HG03342 (cell line): ENCODE data around the gene XPNPEP1.
A peak's percentile ranks its signal among the peaks of the same experiment; 100 is the strongest.

ENCODE experiments used
- ATAC-seq: cut with Tn5 transposase; IDR thresholded peaks from one replicate; pipeline ENCODE4 v1.9.1; 2021; ENCODE audit warnings: mild to moderate bottlenecking, moderate library complexity; ENCODE audit not compliant: unreplicated experiment

XPNPEP1 gene

DNA sequence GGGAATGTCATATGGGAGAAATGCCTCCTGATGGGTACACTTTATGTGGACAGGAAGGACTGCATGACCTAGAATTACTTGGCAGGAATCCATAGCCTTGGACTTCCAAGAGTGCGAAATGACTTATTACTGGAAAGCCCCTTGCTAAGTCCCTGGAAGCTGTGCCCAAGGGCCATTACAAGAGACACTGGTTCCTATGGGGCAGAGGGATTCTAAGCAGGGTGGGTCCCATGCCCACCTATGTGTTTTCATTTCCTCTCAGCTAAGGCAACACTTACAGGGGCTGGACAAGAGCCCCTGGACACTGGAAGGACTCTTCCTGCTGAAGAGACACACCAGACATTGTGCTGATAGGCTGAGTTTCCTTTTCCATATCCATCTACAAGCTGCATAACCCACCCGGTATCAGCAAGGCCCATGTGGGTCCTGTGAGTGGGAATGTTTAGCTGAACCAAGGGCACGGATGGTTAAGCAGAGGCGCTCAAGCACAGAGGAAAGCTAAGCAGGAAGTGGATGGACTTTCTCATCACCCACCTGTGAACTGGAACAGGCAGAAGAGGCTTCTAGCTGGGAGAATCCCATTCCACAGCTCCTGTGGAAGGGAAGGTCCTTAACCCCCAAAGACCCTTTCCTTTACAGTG lies 56.2 kb downstream of the XPNPEP1 start:
- ATAC-seq = no peak

DNA sequence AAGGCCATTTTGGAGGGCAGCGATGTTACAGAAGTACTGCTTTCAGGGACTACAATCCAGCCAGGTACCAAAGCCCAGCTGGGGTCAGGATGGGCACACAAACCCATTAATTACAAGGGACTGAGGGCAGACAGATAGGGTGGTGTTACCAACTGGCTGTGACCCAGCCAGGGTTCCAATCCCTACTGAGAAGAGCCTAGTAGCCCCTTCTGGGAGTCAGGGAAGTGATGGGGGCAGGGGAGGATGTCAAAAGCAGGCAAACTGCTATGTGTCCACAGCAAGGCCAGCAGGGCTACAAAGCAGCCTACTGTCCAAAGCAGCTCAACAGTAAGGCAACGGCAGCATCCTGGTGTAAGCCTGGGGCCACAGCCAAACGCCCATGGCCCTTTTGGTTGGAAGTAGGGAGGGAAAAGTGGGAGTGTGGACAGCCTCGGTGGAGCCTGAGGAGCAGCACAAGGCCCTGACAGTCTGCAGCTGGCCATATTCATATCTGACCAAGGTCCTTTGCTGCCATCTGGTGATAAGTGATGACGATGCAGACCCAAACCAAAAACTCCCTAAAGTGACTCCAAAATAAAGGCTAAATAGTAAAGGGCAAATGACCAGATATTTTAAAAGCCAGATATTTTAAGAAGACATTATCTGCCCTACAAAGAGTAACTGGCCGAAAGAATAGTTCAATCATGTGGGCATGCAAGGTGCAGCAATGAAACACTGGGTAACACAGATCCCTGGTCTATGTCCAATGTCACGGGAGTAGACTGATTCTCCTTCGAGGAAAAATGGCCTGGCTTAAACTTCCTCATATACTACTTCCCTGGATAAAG lies 56.9 kb downstream of the XPNPEP1 start:
- no peak for ATAC-seq

DNA sequence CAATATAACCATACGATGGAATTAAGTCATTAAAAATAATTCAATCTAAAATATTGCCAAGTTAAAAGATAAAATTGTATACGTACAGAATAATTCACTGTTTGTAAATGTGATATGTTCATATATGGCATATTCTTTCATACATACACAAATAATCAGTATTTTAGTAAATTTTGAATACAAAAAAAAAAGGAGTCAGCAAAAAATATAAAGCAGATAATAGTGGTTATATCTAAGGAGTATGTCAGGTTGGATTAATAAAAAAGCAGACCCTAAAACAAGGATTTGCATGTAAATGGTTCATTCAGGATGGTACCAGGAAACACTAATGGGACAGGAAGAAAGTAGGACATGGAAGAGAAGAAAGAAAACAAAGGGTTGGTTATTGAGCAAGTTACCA lies 59.5 kb downstream of the XPNPEP1 start:
- ATAC-seq = no peak

DNA sequence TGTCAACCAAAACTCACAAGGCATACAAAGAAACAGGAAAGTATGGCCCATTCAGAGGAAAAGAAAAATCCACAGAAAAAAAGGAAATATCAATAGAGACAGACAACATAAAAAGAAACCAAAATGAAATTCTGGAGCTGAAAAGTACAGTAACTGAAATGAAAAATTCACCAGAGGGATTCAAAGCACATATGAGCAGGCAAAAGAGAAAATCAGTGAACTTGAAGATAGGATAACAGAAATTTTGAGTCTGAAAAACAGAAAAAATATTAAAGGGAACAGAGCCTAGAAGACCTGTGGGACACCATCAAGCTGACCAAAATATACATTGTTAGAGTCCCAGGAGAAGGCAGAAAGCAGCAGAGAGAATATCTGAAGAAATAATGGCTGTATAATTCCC lies 60.6 kb downstream of the XPNPEP1 start:
- ATAC-seq = no peak

DNA sequence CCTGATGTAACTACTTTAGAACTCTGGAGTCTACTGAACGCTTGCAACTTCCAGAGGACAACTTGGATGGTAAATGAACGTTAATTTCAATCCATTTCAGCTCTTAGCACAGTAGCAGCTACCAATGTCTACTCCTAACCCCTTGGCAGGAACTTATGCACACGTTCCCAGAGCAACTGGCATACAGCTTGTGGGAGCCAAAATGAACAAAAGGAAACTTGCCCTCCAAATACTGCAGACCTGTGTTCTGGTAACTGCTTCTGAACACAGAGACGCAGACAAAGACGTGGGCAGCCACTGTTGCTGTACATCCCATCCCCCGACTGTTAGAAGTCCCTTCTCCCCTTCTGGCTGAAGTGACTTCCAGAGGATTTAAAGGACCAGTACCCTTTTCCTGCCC lies 61.3 kb downstream of the XPNPEP1 start:
- no peak for ATAC-seq

DNA sequence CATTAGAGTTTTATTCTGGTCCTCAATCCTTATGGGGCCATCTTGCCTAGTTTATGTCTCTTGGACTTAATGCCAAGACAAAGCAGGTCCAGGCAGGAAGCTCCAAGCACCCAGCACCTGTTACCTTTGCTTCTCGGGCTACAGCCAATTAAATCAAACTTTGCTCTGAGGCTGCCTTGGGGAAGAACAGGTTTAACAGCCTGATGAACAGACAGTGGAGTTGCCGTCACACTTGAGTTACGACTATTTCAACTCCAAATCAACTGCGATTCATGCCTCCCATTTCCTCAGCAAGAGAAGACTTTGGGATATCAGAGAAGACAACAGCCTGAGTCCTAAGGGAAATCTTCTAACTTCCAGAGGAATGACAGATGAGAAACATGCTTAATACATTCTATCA lies 62.2 kb downstream of the XPNPEP1 start:
- ATAC-seq = no peak

DNA sequence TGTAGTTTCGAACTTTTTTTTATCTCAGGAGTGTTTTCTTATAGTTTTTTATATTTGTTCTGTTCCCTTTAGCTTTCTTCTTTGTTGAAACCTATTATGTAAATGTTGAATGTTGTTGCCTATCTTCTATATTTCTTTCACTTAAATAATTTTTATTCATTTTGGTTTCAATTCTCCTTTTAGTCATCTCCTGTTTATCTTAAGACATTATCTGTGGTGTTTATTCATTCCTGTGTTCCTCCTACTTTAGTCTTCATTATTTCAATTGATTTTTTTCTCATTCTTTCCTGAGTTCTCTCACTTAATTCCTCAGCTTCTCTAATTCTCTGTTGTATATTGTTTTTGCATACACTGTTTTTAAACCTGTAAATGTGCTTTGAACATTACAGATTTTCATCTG lies 64.1 kb downstream of the XPNPEP1 start:
- ATAC-seq = no peak

DNA sequence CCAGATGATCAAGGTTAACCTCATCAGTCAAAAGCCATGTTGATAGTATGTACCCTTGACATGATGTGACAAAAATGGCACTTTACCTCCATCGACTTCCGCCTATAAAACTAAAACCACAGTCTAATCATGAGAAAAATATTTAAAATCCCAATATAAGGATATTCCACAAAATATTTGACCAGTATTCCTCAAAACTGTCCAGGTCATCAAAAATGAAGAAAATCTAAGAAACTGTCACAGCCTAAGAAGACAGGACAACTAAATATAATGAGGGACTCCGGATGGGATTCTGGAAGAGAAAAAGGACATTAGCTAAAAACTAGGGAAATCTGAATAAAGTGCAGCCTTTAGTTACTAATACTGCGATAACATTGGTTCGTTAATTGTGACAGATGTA lies 67.6 kb downstream of the XPNPEP1 start:
- ATAC-seq = no peak

DNA sequence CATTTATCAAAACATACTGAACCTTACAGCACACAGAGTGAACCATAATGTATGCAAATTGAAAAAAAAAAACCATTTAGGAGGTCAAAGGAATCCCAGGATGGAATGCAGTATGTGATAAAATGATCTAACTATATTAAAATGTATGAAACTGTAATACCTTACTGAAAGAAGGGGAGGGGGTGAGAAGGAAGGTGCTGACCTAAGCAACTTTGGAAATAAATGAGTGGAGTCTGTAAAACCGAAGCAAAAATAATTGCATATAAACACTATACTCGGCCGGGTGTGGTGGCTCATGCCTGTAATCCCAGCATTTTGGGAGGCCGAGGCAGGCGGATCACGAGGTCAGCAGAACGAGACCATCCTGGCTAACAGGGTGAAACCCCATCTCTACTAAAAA lies 69.4 kb downstream of the XPNPEP1 start:
- no peak for ATAC-seq

DNA sequence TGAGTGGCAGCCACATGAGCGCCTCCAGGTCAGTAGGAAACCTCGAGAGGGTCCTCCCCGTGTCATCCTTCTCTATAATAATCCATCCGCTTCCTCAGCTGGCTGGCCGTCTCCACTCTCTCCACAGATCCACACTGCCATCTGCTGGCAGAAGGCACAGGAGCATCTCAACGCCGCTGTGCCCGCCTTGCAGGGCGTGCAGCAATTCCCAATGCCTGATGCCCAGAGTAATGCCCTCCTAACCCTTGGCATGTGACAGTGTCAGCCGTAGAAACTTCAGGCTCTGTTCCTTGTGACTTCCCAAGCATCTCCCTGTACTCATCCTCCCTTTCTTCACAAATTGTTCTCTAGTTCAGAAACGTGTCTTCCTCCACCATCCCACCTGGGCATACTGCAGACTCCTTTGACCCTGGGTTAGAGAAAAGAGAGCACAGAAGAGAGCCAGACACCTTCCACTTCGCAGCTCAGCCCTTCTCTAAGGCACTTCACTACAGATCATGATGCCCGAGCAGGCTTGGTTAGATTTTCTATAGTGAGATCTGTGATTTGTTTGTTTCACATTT lies 70.8 kb downstream of the XPNPEP1 start:
- ATAC-seq = peak; percentile 93

DNA sequence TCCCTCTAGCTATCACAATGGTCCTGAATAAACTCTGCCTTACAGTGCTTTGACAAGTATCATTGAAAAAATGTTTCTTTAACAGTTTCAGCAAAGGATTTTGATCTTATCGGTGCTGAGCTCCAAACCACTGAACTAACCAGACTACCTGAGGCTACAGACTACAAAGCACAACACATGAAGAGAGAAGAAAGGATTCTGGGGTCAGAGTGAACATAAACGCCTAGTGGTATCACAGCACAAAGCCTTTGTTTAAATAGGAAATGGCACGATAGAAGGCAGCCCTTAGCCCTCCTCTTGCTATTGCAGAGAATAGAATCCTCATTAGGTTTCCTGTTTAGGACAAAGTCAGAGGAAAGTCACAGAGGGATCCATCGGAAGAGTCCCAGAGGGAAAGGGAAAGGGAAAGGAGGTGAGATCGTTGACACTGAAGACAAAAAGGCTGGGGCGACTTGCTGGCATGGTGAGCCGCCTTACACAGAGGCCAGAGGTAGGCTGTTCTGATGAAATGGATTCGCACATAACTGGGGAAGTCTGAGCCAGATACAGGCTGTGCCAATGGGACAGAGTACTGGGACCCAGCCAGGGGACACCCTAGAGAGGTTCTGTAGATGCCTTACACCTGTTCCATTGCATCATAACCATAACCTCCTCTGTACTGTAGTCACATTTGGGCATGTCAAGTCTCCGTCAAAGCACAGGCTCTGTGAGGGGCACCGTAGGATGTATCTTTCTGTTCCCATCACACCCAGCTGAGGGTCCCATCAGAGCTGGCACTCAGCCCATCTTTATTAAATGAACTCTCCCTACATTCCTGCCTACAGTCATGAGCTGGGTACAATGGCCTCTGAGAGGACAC lies 71.5 kb downstream of the XPNPEP1 start:
- peak; percentile 6 for ATAC-seq

DNA sequence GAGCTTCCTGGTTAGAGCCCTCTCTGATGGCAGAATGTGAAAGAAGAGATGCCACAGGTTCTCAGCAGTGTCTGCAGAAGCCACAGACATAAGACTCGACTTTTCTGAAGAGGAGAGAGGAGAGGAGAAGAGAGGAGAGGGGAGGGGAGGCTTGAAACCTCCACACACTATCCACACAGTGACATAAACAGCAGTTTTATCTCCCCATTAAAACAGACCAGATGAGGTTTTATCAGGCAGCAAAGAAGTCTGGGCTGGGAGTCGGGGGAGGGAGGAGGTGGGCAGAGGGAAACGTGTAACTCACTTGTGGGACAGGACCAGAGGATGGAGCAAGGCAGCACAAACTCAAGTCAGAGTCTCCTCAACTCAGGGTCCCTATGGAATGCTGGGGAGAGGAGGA lies 76.5 kb downstream of the XPNPEP1 start:
- no peak for ATAC-seq

DNA sequence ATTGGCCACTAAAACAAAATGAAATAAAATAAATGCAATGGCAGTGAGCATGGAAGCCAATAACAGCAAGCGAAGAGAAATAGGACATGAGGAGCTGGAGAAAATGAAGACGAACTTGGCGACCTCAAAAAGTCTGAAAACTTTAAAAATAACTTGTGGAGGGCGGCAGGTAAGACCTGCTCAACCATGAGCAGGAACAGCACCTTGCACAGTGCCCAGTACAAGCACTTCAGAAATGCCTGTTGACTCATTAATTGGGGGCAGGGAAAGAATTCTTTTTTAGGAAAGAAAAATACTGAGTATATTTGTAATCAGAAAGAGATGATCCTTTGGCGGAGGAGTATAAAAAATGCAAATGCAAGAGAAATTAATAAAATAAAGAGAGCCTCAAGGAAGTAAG lies 78.0 kb downstream of the XPNPEP1 start:
- ATAC-seq = no peak

DNA sequence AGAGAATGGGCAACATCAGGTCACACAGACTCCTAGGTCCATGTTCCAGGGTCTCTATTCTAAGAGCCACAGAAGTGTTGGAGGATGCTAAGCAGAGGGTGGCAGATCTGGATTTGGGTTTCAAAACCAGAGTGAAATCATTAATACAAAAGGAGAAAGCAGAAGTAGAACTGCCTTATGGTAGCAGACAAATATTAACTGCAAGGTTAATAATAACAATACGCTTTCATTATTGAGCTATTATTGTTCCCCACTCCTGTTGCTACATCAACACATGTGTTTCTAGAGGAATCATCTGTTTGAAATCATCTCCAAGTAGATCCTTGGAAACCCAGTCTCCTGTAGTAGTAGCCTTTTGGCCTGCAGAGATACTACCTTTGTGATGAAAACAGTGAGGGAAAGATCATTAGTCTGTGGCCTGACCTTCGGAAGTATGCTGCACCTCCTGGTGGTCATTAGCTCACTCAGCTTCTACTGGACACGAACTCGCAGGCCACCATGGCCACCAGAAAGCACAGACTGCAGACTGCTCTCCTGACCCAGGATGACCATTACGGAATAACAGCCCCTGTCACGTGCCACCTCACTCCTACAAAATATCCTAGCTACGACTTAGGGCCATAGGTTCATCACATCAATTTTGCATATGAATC lies 84.6 kb downstream of the XPNPEP1 start:
- ATAC-seq = no peak

DNA sequence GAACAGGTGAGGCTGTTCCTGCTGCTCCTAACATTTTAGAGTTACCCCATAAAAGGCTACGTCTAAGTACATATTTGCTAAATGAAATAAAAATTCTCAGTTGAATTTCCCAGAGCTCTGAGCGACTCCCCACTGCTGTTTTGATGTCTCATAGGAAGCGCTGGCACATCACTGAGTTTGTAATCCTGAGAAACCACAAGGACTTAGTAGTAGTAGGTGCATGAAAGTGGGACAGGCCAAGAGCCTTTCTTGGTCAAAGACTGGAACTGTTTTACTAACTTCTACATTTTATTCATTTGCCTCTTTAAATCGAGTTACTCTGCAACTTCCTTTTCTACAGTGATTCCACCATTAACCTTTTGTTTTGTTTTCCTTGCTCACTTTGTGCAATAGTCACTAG lies 85.9 kb downstream of the XPNPEP1 start:
- no peak for ATAC-seq

DNA sequence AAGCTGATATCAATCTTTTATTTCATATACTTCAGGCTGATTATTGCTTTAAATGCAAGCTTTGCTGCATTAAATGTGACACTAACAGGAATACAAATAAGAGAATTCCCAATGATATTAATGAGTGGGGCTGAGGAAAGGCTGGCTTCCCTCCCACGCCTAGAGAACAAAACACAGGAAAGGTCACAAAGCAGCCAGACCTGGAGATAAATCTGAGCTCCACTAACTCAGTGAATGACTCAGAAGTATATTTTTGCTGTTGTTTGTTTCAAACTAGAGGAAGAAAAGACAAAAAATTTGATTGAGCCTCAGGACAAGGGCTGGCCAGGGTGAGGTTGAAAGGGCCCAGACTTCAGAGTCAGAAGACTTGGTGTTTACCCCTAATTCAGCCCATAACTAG lies 88.1 kb downstream of the XPNPEP1 start:
- ATAC-seq = no peak

DNA sequence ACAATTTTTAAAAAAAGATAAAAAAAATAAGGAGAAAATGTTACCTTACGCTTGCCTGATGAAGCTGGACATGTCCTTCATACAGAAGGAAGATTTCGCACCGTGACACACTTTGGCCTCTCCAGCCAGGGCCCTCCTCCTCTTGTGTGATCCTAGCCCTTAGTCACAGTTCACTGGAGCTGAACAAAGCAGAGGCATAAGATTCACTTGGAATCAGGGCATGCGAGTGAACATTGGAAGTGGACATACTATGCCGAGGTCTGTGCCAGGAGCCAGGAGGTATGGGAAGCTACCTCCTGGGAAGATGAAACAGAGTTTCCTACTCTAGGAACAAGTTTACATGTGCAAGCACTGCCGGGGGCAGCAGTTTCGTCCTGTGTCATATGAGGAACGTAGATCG lies 91.5 kb downstream of the XPNPEP1 start:
- no peak for ATAC-seq

DNA sequence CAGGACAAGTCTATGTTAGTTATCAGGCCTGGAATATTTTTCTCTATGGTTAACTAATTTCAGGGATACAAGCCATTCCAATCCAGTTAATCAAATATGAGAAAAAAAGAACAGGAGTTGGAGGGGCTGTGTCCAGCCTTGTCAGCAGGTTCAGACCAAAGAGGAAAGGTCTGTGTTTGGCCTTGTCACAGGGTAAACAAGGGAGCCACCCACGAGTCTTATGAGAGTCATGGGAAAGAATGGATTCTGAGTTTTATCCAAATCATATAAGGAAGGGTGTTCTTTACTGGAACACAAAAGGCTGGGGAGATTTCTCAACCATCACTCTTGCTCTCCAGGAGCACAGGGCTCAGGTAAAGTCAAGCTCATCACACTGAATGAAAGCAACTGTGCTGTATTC lies 99.1 kb downstream of the XPNPEP1 start:
- no peak for ATAC-seq

DNA sequence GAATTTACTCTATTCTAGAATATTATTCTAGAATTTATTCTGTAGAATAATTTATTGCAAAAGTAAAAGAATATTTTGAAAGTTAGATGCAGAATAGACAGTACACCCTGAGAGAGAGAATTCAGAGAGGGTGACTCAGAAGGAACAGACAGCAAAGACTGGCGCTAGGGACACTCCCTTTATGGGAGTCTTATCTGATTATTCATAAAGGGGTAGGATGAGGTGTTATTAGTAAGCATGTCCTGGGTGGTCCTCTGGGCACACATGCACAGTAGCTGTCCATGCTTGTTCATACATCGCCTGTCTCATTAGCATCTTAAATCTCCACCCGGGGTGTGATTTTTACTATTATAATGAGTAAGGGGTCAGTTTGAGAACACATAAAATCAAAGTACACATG lies 100.1 kb downstream of the XPNPEP1 start:
- ATAC-seq = no peak

DNA sequence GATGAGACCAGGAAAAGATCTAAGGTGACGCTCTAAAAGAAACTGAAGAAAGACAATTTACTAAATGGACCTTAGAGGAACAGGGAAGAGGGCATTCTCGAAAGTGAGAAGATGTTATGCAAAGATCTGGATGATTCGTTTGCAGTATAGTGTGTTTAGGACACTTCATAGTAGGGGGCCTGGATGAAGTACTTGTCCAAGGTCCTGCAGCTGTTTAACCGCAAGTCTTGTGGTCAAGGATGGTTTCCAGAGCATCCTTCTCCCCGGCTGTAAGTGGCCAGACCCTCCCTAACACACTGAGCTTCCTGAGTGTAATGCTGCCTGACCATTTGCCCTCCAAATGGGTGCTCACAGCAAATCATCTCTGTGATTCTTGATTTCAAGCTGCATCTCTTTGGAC lies 101.6 kb downstream of the XPNPEP1 start:
- ATAC-seq = no peak
